H9 (cell line): Measurements from ENCODE around the gene PRPH2. TPM values are rescaled to one million over a fixed set of nuclear protein-coding genes. Genes with fewer than 3 reads are reported as not detected.

ENCODE experiments used
- DNase-seq: peaks from one replicate; pipeline ENCODE4 v3.0.0-alpha.2; 2017
- H2AFZ ChIP-seq: one replicate; pipeline ENCODE4 v1.6.1; 2013; ENCODE audit warnings: mild to moderate bottlenecking, low read length, control low read depth, moderate library complexity
- H2AK5ac ChIP-seq: 2 replicates; pipeline ENCODE4 v1.6.1; 2013; ENCODE audit warnings: low read length, control low read depth, mixed read lengths; ENCODE audit not compliant: insufficient read length
- H2BK120ac ChIP-seq: one replicate; pipeline ENCODE4 v1.6.1; 2013; ENCODE audit warnings: low read depth, mild to moderate bottlenecking, low read length, control low read depth, inconsistent platforms; ENCODE audit not compliant: poor library complexity, severe bottlenecking
- H2BK12ac ChIP-seq: 2 replicates; pipeline ENCODE4 v1.6.1; 2013; ENCODE audit warnings: low read length, control low read depth, mixed read lengths, low read depth; ENCODE audit not compliant: insufficient read length
- H2BK15ac ChIP-seq: 2 replicates; pipeline ENCODE4 v1.6.1; 2013; ENCODE audit warnings: low read depth, low read length, control low read depth
- H2BK20ac ChIP-seq: one replicate; pipeline ENCODE4 v1.6.1; 2013; ENCODE audit warnings: low read depth, mild to moderate bottlenecking, low read length, control low read depth, inconsistent platforms; ENCODE audit not compliant: poor library complexity, severe bottlenecking
- H2BK5ac ChIP-seq: 2 replicates; pipeline ENCODE4 v1.6.1; 2013; ENCODE audit warnings: low read length, control low read depth, mixed read lengths; ENCODE audit not compliant: insufficient read length
- H3K14ac ChIP-seq: 2 replicates; pipeline ENCODE4 v1.6.1; 2013; ENCODE audit warnings: low read length, control low read depth; ENCODE audit not compliant: insufficient read depth
- H3K18ac ChIP-seq: 2 replicates; pipeline ENCODE4 v1.6.1; 2013; ENCODE audit warnings: low read depth, mild to moderate bottlenecking, mixed read lengths, low read length, control low read depth; ENCODE audit not compliant: insufficient read length
- H3K23ac ChIP-seq: 2 replicates; pipeline ENCODE4 v1.6.1; 2013; ENCODE audit warnings: low read length, control low read depth, mixed read lengths, low read depth; ENCODE audit not compliant: insufficient read length
- H3K23me2 ChIP-seq: 2 replicates; pipeline ENCODE4 v1.6.1; 2013; ENCODE audit warnings: low read depth, mild to moderate bottlenecking, mixed read lengths, low read length, control low read depth; ENCODE audit not compliant: insufficient read length, poor library complexity, severe bottlenecking
- H3K27ac ChIP-seq: 2 replicates; pipeline ENCODE4 v1.5.1; 2013; ENCODE audit warnings: low read length, control low read depth, mixed read lengths, low read depth; ENCODE audit not compliant: insufficient read length
- H3K27me3 ChIP-seq: 2 replicates; pipeline ENCODE4 v1.6.1; 2013; ENCODE audit warnings: low read length, control low read depth, inconsistent platforms; ENCODE audit not compliant: insufficient read depth
- H3K4ac ChIP-seq: 2 replicates; pipeline ENCODE4 v1.6.1; 2013; ENCODE audit warnings: low read depth, mild to moderate bottlenecking, control low read depth, inconsistent platforms, low read length, moderate library complexity
- H3K4me1 ChIP-seq: 2 replicates; pipeline ENCODE4 v1.6.1; 2013; ENCODE audit warnings: low read length, control low read depth, inconsistent platforms; ENCODE audit not compliant: insufficient read depth
- H3K4me2 ChIP-seq: 2 replicates; pipeline ENCODE4 v1.6.1; 2013; ENCODE audit warnings: low read length, control low read depth, mixed read lengths; ENCODE audit not compliant: insufficient read length, insufficient read depth
- H3K56ac ChIP-seq: 2 replicates; pipeline ENCODE4 v1.6.1; 2013; ENCODE audit warnings: low read depth, mild to moderate bottlenecking, mixed read lengths, low read length, control low read depth; ENCODE audit not compliant: insufficient read length
- H3K79me1 ChIP-seq: 2 replicates; pipeline ENCODE4 v1.6.1; 2013; ENCODE audit warnings: low read depth, mild to moderate bottlenecking, moderate library complexity, low read length, control low read depth, inconsistent platforms; ENCODE audit not compliant: insufficient read depth, poor library complexity, severe bottlenecking
- H3K79me2 ChIP-seq: 2 replicates; pipeline ENCODE4 v1.6.1; 2013; ENCODE audit warnings: low read length, control low read depth, inconsistent platforms; ENCODE audit not compliant: insufficient read depth
- H3K9ac ChIP-seq: 2 replicates; pipeline ENCODE4 v1.6.1; 2013; ENCODE audit warnings: low read length, control low read depth, mixed read lengths; ENCODE audit not compliant: insufficient read length; ENCODE audit errors: extremely low read depth
- H3K9me3 ChIP-seq: one replicate; pipeline ENCODE4 v1.6.1; 2013; ENCODE audit warnings: low read depth, low read length, inconsistent platforms; ENCODE audit not compliant: control insufficient read depth
- H3T11ph ChIP-seq: one replicate; pipeline ENCODE4 v1.6.1; 2013; ENCODE audit warnings: mild to moderate bottlenecking, low read length, control low read depth, inconsistent platforms
- H4K20me1 ChIP-seq: one replicate; pipeline ENCODE4 v1.6.1; 2013; ENCODE audit not compliant: control insufficient read depth, insufficient read length, insufficient read depth
- H4K5ac ChIP-seq: 2 replicates; pipeline ENCODE4 v1.6.1; 2013; ENCODE audit warnings: low read depth, mild to moderate bottlenecking, mixed read lengths, low read length, control low read depth; ENCODE audit not compliant: insufficient read length
- H4K8ac ChIP-seq: replicated peaks from 2 replicates; pipeline ENCODE4 v1.6.1; 2013; ENCODE audit warnings: low read length, control low read depth, mixed read lengths, low read depth; ENCODE audit not compliant: insufficient read length
- H4K91ac ChIP-seq: 2 replicates; pipeline ENCODE4 v1.6.1; 2013; ENCODE audit warnings: low read depth, mild to moderate bottlenecking, moderate library complexity, mixed read lengths, low read length, control low read depth; ENCODE audit not compliant: insufficient read length
- H3K27ac Mint-ChIP-seq, 3 experiments: 2 replicates in 2 of 3; 3 replicates in 1 of 3; pipeline ENCODE4 v1.8.0; 2020 to 2021; ENCODE audit warnings: mixed read lengths in 3 of 3, mild to moderate bottlenecking in 1 of 3, moderate library complexity in 1 of 3
- H3K27me3 Mint-ChIP-seq: 2 replicates; pipeline ENCODE4 v1.8.0; 2021; ENCODE audit warnings: low read depth, mild to moderate bottlenecking, moderate library complexity, mixed read lengths
- H3K36me3 Mint-ChIP-seq, 3 experiments: 2 replicates in 2 of 3; 3 replicates in 1 of 3; pipeline ENCODE4 v1.8.0; 2020 to 2021; ENCODE audit warnings: low read depth in 3 of 3, mixed read lengths in 3 of 3; ENCODE audit not compliant: insufficient read depth in 1 of 3
- H3K4me1 Mint-ChIP-seq, 2 experiments: 2 replicates each; pipeline ENCODE4 v1.8.0; 2020; ENCODE audit warnings: mixed read lengths in 2 of 2
- H3K4me3 Mint-ChIP-seq, 2 experiments: 2 replicates in 1 of 2; 3 replicates in 1 of 2; pipeline ENCODE4 v1.8.0; 2020 to 2021; ENCODE audit warnings: mild to moderate bottlenecking in 2 of 2, mixed read lengths in 2 of 2, moderate library complexity in 1 of 2
- H3K9me3 Mint-ChIP-seq, 2 experiments: 2 replicates in 1 of 2; 3 replicates in 1 of 2; pipeline ENCODE4 v1.8.0; 2020; ENCODE audit warnings: mild to moderate bottlenecking in 2 of 2, mixed read lengths in 2 of 2, moderate library complexity in 1 of 2
- CTCF ChIP-seq: fragments of 200-600 bp; sonication (generic); conservative IDR thresholded peaks from 3 replicates; pipeline ENCODE4 v1.8.0; 2021; ENCODE audit warnings: antibody characterized with exemption, mild to moderate bottlenecking
- WGBS: extraction: QIAGEN DNeasy Blood & Tissue Kit; methylation state at CpG from one replicate; pipeline ENCODE4 v1.1.7; 2013; ENCODE audit warnings: missing lambda C conversion rate, low lambda C conversion rate, mixed read lengths; ENCODE audit not compliant: insufficient read length; ENCODE audit errors: extremely low coverage; 5-methylcytosine and 5-hydroxymethylcytosine counted together
- total RNA-seq: library from RNA; stranded (reverse); gene quantifications from 2 replicates; pipeline ENCODE4 v1.2.1, GENCODE V29; 2021

PRPH2 gene
- total RNA-seq, 1 experiment from 2014 or later = 0.31 TPM

- Histone ChIP-seq H2BK20ac (no peak overlapping the region), H3K9me3 (no peaks in the 10 kb centered on the region), H3K4me2 (no peak overlapping the region), H3K23me2 (no peaks in the 10 kb centered on the region), H3K27ac (no peak overlapping the region), H3K18ac (no peak overlapping the region), H4K20me1 (no peaks in the 10 kb centered on the region), H3K79me2 (no peaks in the 10 kb centered on the region), H3T11ph (no peak overlapping the region), H3K23ac (no peak overlapping the region), H2BK12ac (no peak overlapping the region), H2AK5ac (no peak overlapping the region), H2BK120ac (no peak overlapping the region), H3K14ac (no peak overlapping the region), H3K79me1 (no peaks in the 10 kb centered on the region), H2BK5ac (no peak overlapping the region), H3K4me1 (no peaks in the 10 kb centered on the region), H4K8ac (no peak overlapping the region), H2AFZ (no peak overlapping the region), H4K5ac (no peak overlapping the region), H3K27me3 (no peaks in the 10 kb centered on the region), H3K9ac (no peak overlapping the region), H2BK15ac (no peak overlapping the region), H3K4ac (no peak overlapping the region), H4K91ac (no peak overlapping the region), H3K56ac (no peak overlapping the region)
- Mint-ChIP-seq H3K9me3 (peaks cover 16 to 21% of the 10 kb centered on the region in 2 experiments), H3K36me3 (peaks cover 6 to 21% (median 11%) of the 10 kb centered on the region in 3 experiments), H3K27ac (no peak overlapping the region), H3K4me3 (no peak overlapping the region), H3K27me3 (peaks cover 7% of the 10 kb centered on the region; the same call in 1 of the 2 replicates), H3K4me1 (peaks cover 15 to 17% of the 10 kb centered on the region in 2 experiments)
- no CpG with 5 or more reads among the region's 4 CpGs for WGBS
- TF ChIP-seq CTCF = no peak
- DNase-seq = no peak
Measured at GRCh38 chr6:42714098-42714761, 8.2 kb downstream of the PRPH2 start.
